ENCODE measurements around the gene TMLHE. TPM values are rescaled to one million over a fixed set of nuclear protein-coding genes. Genes with fewer than 3 reads are reported as not detected.
"Not testable (repeated sequence)": the region's sequence is repeated elsewhere in the genome, so short reads cannot be mapped to it uniquely, and the experiment has no call there.

TMLHE gene
- total RNA-seq, 1 experiment from 2014 or later = 18.3 TPM

- ChIA-PET POLR2A (ENCODE audit: low non-redundant PET) (no interaction called here), CTCF (no interaction called here)
- no TSS peak for BruUV-seq (replicated peaks)
- H3K4me3 ChIP-seq (ENCODE audit: low read depth, low read length, poor library complexity, severe bottlenecking) = no peak overlapping the region
- H3K9me3 ChIP-seq (ENCODE audit: low read depth, low read length, poor library complexity, severe bottlenecking) = no peaks in the 10 kb centered on the region
- no peak for DNase-seq (ENCODE audit: low spot score)
- no peaks in the 10 kb centered on the region for H3K4me1 ChIP-seq (ENCODE audit: insufficient read depth, low read length, poor library complexity, severe bottlenecking)
- no peaks in the 10 kb centered on the region for H3K27me3 ChIP-seq (replicated peaks; ENCODE audit: insufficient read depth, low read depth, low read length, poor library complexity)
- no peaks in the 10 kb centered on the region for H3K36me3 ChIP-seq (ENCODE audit: insufficient read depth, low read length, poor library complexity, severe bottlenecking)
- TF ChIP-seq EZH2 (IDR thresholded peaks at IDR 0.05; ENCODE audit: borderline replicate concordance, low read depth, low read length, poor library complexity, severe bottlenecking) = no peak
- no peak for TF ChIP-seq CTCF (conservative IDR thresholded peaks at IDR 0.05; ENCODE audit: low read depth, low read length)
- H3K27ac ChIP-seq (ENCODE audit: low read depth, low read length, poor library complexity, severe bottlenecking) = no peak overlapping the region
- intact Hi-C loops (cut with micrococcal nuclease; ENCODE audit: unreplicated experiment) = no loop called here
Measured at GRCh38 chrX:155535866-155536265, 76.9 kb downstream of the TMLHE start.

- ChIA-PET CTCF (no interaction called here), POLR2A (ENCODE audit: low non-redundant PET) (no interaction called here)
- Histone ChIP-seq H3K4me3 (ENCODE audit: low read depth, low read length, poor library complexity, severe bottlenecking) (no peak overlapping the region), H3K36me3 (ENCODE audit: insufficient read depth, low read length, poor library complexity, severe bottlenecking) (no peaks in the 10 kb centered on the region), H3K4me1 (ENCODE audit: insufficient read depth, low read length, poor library complexity, severe bottlenecking) (no peaks in the 10 kb centered on the region), H3K27ac (ENCODE audit: low read depth, low read length, poor library complexity, severe bottlenecking) (no peak overlapping the region), H3K27me3 (replicated peaks; ENCODE audit: insufficient read depth, low read depth, low read length, poor library complexity) (no peaks in the 10 kb centered on the region), H3K9me3 (ENCODE audit: low read depth, low read length, poor library complexity, severe bottlenecking) (no peaks in the 10 kb centered on the region)
- intact Hi-C loops (cut with micrococcal nuclease; ENCODE audit: unreplicated experiment) = no loop called here
- BruUV-seq (replicated peaks) = no TSS peak
- TF ChIP-seq EZH2 (IDR thresholded peaks at IDR 0.05; ENCODE audit: borderline replicate concordance, low read depth, low read length, poor library complexity, severe bottlenecking) = no peak
- TF ChIP-seq CTCF (conservative IDR thresholded peaks at IDR 0.05; ENCODE audit: low read depth, low read length) = no peak
- DNase-seq (ENCODE audit: low spot score) = peak; percentile 1
Measured at GRCh38 chrX:155534800-155535199, 78.0 kb downstream of the TMLHE start.

- DNase-seq (ENCODE audit: low spot score); H3K27ac ChIP-seq (ENCODE audit: low read depth, low read length, poor library complexity, severe bottlenecking); CTCF ChIA-PET; H3K4me1 ChIP-seq (ENCODE audit: insufficient read depth, low read length, poor library complexity, severe bottlenecking); BruUV-seq (replicated peaks); H3K4me3 ChIP-seq (ENCODE audit: low read depth, low read length, poor library complexity, severe bottlenecking); H3K27me3 ChIP-seq (replicated peaks; ENCODE audit: insufficient read depth, low read depth, low read length, poor library complexity); intact Hi-C loops (cut with micrococcal nuclease; ENCODE audit: unreplicated experiment); POLR2A ChIA-PET (ENCODE audit: low non-redundant PET): not testable (repeated sequence)
- H3K36me3 ChIP-seq (ENCODE audit: insufficient read depth, low read length, poor library complexity, severe bottlenecking) = peaks cover 22% of the 10 kb centered on the region
- peaks cover 20% of the 10 kb centered on the region for H3K9me3 ChIP-seq (ENCODE audit: low read depth, low read length, poor library complexity, severe bottlenecking)
Measured at GRCh38 chrX:155527023-155527422, 85.7 kb downstream of the TMLHE start.

- no TSS peak for BruUV-seq (replicated peaks)
- no peak for TF ChIP-seq CTCF (conservative IDR thresholded peaks at IDR 0.05; ENCODE audit: low read depth, low read length)
- no peak for TF ChIP-seq EZH2 (IDR thresholded peaks at IDR 0.05; ENCODE audit: borderline replicate concordance, low read depth, low read length, poor library complexity, severe bottlenecking)
- Histone ChIP-seq H3K36me3 (ENCODE audit: insufficient read depth, low read length, poor library complexity, severe bottlenecking) (no peaks in the 10 kb centered on the region), H3K4me1 (ENCODE audit: insufficient read depth, low read length, poor library complexity, severe bottlenecking) (no peaks in the 10 kb centered on the region), H3K27ac (ENCODE audit: low read depth, low read length, poor library complexity, severe bottlenecking) (no peak overlapping the region), H3K27me3 (replicated peaks; ENCODE audit: insufficient read depth, low read depth, low read length, poor library complexity) (no peaks in the 10 kb centered on the region), H3K9me3 (ENCODE audit: low read depth, low read length, poor library complexity, severe bottlenecking) (no peaks in the 10 kb centered on the region), H3K4me3 (ENCODE audit: low read depth, low read length, poor library complexity, severe bottlenecking) (no peak overlapping the region)
- CTCF ChIA-PET = no interaction called here
- POLR2A ChIA-PET (ENCODE audit: low non-redundant PET) = no interaction called here
- intact Hi-C loops (cut with micrococcal nuclease; ENCODE audit: unreplicated experiment) = no loop called here
- DNase-seq (ENCODE audit: low spot score) = no peak
Measured at GRCh38 chrX:155514225-155514624, 98.5 kb downstream of the TMLHE start.

All from A673 (cell line).